ENCODE measurements around the gene AAK1. TPM values are rescaled to one million over a fixed set of nuclear protein-coding genes. Genes with fewer than 3 reads are reported as not detected.

The AAK1 gene
- total RNA-seq = 10 to 100 TPM; 95.2 to 99.3 TPM

DNA sequence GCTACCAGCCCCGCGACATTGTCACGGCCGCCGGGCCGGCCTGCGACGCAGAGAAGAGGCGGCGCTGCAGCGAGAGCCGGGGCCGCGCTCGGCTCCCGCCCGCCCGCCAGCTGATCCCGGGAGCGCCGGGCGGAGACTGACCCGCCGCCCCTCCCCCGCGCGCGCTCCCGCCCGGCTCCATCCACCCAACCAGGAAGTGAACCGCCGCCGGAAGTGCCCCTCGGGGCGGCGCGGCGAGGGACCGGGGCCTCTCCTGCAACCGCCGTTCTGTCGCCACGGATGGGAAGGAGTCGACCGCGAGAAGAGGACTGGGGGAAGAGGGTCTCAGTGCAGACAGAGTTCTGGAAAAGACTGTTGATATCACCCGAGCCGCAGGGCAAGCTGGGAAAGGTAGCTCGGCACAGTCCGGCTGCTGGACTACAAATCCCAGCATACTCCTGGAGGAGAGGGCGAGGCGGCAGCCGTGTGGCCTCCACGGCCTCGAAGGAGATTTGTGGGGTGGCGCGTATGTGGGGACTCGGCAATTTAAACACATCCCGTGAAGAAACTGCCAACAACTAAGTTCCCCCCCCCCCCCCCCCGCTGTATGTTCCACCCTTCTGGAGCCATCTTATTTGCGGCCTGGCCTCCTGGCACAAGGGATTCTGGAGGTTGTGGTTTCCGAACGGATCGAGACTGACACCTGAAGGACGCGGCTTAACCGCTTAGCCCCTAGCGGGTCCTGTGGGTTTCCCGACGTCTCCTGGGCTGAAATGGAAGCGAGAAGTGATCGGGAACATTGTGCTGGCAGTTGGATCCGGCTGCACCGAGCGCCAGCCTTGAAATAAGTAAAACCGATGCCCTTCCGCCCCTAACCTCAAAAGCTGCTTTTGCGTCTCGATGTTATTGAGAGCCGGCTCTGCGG, at the start of gene AAK1:
AAK1 (minus strand) TSS at position 138 of the 904 bp plus-strand sequence. CDS start 699 bp downstream, outside the sequence.
- Mint-ChIP-seq H3K36me3 (peaks cover 26% of the 10 kb centered on the region), H3K27me3 (no peaks in the 10 kb centered on the region), H3K4me1 (ENCODE audit: low read depth) (peaks cover 52% of the 10 kb centered on the region), H3K9me3 (peaks cover 6% of the 10 kb centered on the region), H3K4me3 (peak within 1 kb of the TSS; percentile 86), H3K27ac (peak within 1 kb of the TSS; percentile 99)
- ChIA-PET POLR2A (interaction anchor here (0.6 to 3.6 kb wide), 17 partner anchors 8 to 902 kb away, joined by 3 to 11 read pairs (median 3); partner anchors contain the start of gene NFU1), CTCF (interaction anchor here (0.8 to 3.0 kb wide), 8 partner anchors 15 to 172 kb away, joined by 3 to 25 read pairs (median 4); no protein-coding TSS in a partner anchor)
- peak; percentile 91 for DNase-seq
- intact Hi-C loops (cut with micrococcal nuclease) = loop anchor here (1.0 to 10.0 kb wide), 11 partner anchors 43 to 1177 kb away; partner anchors contain the start of genes APLF, C2orf42, FBXO48 and GFPT1

DNA sequence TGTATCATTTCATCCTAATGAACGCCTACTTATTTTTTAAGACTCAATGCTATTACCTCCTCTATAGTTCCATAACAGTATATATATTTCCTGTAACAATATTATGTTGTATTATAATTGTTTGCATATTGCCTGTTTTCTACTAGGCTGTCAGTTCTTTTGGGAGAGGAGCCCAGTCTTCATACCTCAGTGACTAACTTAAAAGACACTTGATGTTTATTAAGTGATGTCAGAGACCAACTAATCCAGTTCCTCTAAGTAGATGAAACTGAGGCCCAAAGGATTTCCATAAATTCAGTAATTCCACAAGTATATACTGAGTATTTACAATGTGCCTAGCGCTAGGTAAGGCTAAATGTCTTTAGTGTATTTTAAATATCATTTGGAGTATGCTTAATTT, 48.9 kb upstream of the AAK1 start:
- no peak for DNase-seq
- Mint-ChIP-seq H3K4me1 (ENCODE audit: low read depth) (peaks cover 74% of the 10 kb centered on the region), H3K27me3 (no peaks in the 10 kb centered on the region), H3K9me3 (no peaks in the 10 kb centered on the region), H3K27ac (no peak overlapping the region), H3K4me3 (no peak overlapping the region), H3K36me3 (no peaks in the 10 kb centered on the region)
- ChIA-PET CTCF (interaction anchor here (1.5 kb wide), 1 partner anchor 128 kb away, joined by 3 read pairs; no protein-coding TSS in a partner anchor), POLR2A (no interaction called here)
- intact Hi-C loops (cut with micrococcal nuclease) = loop anchor here (5.0 kb wide), 1 partner anchor 115 kb away; no protein-coding TSS in a partner anchor

DNA sequence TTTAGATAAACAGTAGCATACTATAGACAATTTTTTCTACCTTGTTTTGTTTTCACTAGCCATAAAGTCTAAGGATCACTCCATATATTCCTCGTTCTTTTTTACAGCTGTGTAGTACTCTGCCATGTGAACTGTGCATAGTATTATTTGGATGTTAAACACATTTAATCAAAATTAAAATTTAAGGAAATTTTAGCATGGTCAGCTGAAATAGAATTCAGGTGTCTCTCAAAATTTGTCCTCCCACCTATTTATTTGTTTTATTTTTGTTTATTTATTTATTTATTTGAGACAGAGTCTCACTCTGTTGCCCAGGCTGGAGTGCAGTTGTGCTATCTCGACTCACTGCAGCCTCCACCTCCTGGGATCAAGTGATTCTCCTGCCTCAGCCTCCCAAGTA, 46.4 kb upstream of the AAK1 start:
- POLR2A ChIA-PET = no interaction called here
- intact Hi-C loops (cut with micrococcal nuclease) = loop anchor here (5.0 kb wide), 1 partner anchor 113 kb away; no protein-coding TSS in a partner anchor
- Mint-ChIP-seq H3K27ac (no peak overlapping the region), H3K4me3 (no peak overlapping the region), H3K4me1 (ENCODE audit: low read depth) (peaks cover 68% of the 10 kb centered on the region), H3K36me3 (no peaks in the 10 kb centered on the region), H3K9me3 (no peaks in the 10 kb centered on the region), H3K27me3 (no peaks in the 10 kb centered on the region)
- no peak for DNase-seq
- CTCF ChIA-PET = no interaction called here

- peak overlapping the region; percentile 50 for H3K27ac Mint-ChIP-seq
- H3K27me3 Mint-ChIP-seq = no peaks in the 10 kb centered on the region
- H3K4me1 Mint-ChIP-seq (ENCODE audit: low read depth) = peaks cover 70% of the 10 kb centered on the region
- CTCF ChIA-PET = no interaction called here
- intact Hi-C loops (cut with micrococcal nuclease) = no loop called here
- H3K9me3 Mint-ChIP-seq = no peaks in the 10 kb centered on the region
- DNase-seq = no peak
- no peaks in the 10 kb centered on the region for H3K36me3 Mint-ChIP-seq
- POLR2A ChIA-PET = no interaction called here
- peak overlapping the region; percentile 30 for H3K4me3 Mint-ChIP-seq
Observed at GRCh38 chr2:69689466-69689865, 45.9 kb upstream of the AAK1 start.

- no peaks in the 10 kb centered on the region for H3K27me3 Mint-ChIP-seq
- ChIA-PET POLR2A (no interaction called here), CTCF (no interaction called here)
- no peaks in the 10 kb centered on the region for H3K36me3 Mint-ChIP-seq
- intact Hi-C loops (cut with micrococcal nuclease) = no loop called here
- peaks cover 71% of the 10 kb centered on the region for H3K4me1 Mint-ChIP-seq (ENCODE audit: low read depth)
- DNase-seq = no peak
- H3K9me3 Mint-ChIP-seq = no peaks in the 10 kb centered on the region
- H3K27ac Mint-ChIP-seq = no peak overlapping the region
- H3K4me3 Mint-ChIP-seq = no peak overlapping the region
Observed at GRCh38 chr2:69687971-69688611, 44.6 kb upstream of the AAK1 start.

GRCh38 chr2:69686813-69687212, 43.3 kb upstream of the AAK1 start:
- Mint-ChIP-seq H3K36me3 (no peaks in the 10 kb centered on the region), H3K4me1 (ENCODE audit: low read depth) (peaks cover 65% of the 10 kb centered on the region), H3K27ac (no peak overlapping the region), H3K4me3 (no peak overlapping the region), H3K9me3 (no peaks in the 10 kb centered on the region), H3K27me3 (no peaks in the 10 kb centered on the region)
- intact Hi-C loops (cut with micrococcal nuclease) = no loop called here
- no peak for DNase-seq
- ChIA-PET POLR2A (no interaction called here), CTCF (interaction anchor here (0.6 to 2.0 kb wide), 4 partner anchors 28 to 122 kb away, joined by 3 to 5 read pairs (median 4); no protein-coding TSS in a partner anchor)

- Mint-ChIP-seq H3K4me3 (no peak overlapping the region), H3K9me3 (no peaks in the 10 kb centered on the region), H3K36me3 (no peaks in the 10 kb centered on the region), H3K27ac (no peak overlapping the region), H3K27me3 (no peaks in the 10 kb centered on the region), H3K4me1 (ENCODE audit: low read depth) (peaks cover 59% of the 10 kb centered on the region)
- ChIA-PET CTCF (interaction anchor here (0.9 to 2.0 kb wide), 3 partner anchors 39 to 121 kb away, joined by 3 to 4 read pairs (median 3); no protein-coding TSS in a partner anchor), POLR2A (no interaction called here)
- intact Hi-C loops (cut with micrococcal nuclease) = loop anchor here (1.0 kb wide), 1 partner anchor 10 kb away; no protein-coding TSS in a partner anchor
- DNase-seq = peak; percentile 70
Observed at GRCh38 chr2:69685321-69686048, 41.9 kb upstream of the AAK1 start.

GRCh38 chr2:69683170-69683971, 39.8 kb upstream of the AAK1 start:
- peak overlapping the region; percentile 70 for H3K27ac Mint-ChIP-seq
- no peak for DNase-seq
- intact Hi-C loops (cut with micrococcal nuclease) = no loop called here
- CTCF ChIA-PET = interaction anchor here (0.6 to 2.5 kb wide), 13 partner anchors 9 to 943 kb away, joined by 3 to 7 read pairs (median 4); partner anchors contain the start of gene NFU1
- no peaks in the 10 kb centered on the region for H3K36me3 Mint-ChIP-seq
- peaks cover 58% of the 10 kb centered on the region for H3K4me1 Mint-ChIP-seq (ENCODE audit: low read depth)
- no peaks in the 10 kb centered on the region for H3K9me3 Mint-ChIP-seq
- POLR2A ChIA-PET = interaction anchor here (1.0 kb wide), 2 partner anchors 44 to 83 kb away, joined by 3 to 4 read pairs; no protein-coding TSS in a partner anchor
- H3K27me3 Mint-ChIP-seq = no peaks in the 10 kb centered on the region
- H3K4me3 Mint-ChIP-seq = peak overlapping the region; percentile 27

- no peaks in the 10 kb centered on the region for H3K27me3 Mint-ChIP-seq
- intact Hi-C loops (cut with micrococcal nuclease) = no loop called here
- H3K4me3 Mint-ChIP-seq = no peak overlapping the region
- no peak for DNase-seq
- no peaks in the 10 kb centered on the region for H3K9me3 Mint-ChIP-seq
- ChIA-PET CTCF (interaction anchor here (0.7 to 2.5 kb wide), 4 partner anchors 37 to 104 kb away, joined by 3 to 7 read pairs (median 6); no protein-coding TSS in a partner anchor), POLR2A (no interaction called here)
- H3K4me1 Mint-ChIP-seq (ENCODE audit: low read depth) = peaks cover 64% of the 10 kb centered on the region
- H3K36me3 Mint-ChIP-seq = no peaks in the 10 kb centered on the region
- peak overlapping the region; percentile 5 for H3K27ac Mint-ChIP-seq
Observed at GRCh38 chr2:69682525-69682924, 39.0 kb upstream of the AAK1 start.

- intact Hi-C loops (cut with micrococcal nuclease) = no loop called here
- Mint-ChIP-seq H3K27me3 (no peaks in the 10 kb centered on the region), H3K27ac (no peak overlapping the region), H3K9me3 (no peaks in the 10 kb centered on the region), H3K4me1 (ENCODE audit: low read depth) (peaks cover 57% of the 10 kb centered on the region), H3K36me3 (no peaks in the 10 kb centered on the region), H3K4me3 (no peak overlapping the region)
- ChIA-PET CTCF (no interaction called here), POLR2A (no interaction called here)
- DNase-seq = no peak
Observed at GRCh38 chr2:69680001-69680675, 36.6 kb upstream of the AAK1 start.

DNA sequence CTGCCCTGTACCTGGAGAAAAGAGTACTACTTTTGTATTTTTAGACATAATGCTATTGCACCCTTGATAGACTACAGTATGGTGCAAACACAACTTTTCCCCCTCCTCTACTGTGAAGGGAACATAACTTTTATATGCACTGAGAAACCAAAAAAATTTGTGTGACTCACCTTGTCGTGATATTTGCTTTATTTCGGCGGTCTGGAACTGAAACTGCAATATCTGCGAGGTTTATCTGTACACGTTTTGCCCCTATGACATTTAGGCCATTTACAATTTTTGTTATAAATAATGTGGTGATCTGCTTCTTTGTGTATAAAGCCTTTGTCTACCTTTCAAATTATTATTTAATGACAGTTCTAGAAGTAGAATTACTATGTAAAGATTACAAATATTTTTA, 34.4 kb upstream of the AAK1 start:
- ChIA-PET CTCF (no interaction called here), POLR2A (no interaction called here)
- peaks cover 4% of the 10 kb centered on the region for H3K9me3 Mint-ChIP-seq
- intact Hi-C loops (cut with micrococcal nuclease) = no loop called here
- DNase-seq = no peak
- peak overlapping the region; percentile 46 for H3K27ac Mint-ChIP-seq
- H3K36me3 Mint-ChIP-seq = no peaks in the 10 kb centered on the region
- H3K4me3 Mint-ChIP-seq = no peak overlapping the region
- no peaks in the 10 kb centered on the region for H3K27me3 Mint-ChIP-seq
- H3K4me1 Mint-ChIP-seq (ENCODE audit: low read depth) = peaks cover 46% of the 10 kb centered on the region

All from activated CD4-positive, alpha-beta memory T cell treated with anti-CD3 and anti-CD28 coated beads for 36 hours (primary cell).